ENCODE measurements around the gene UPK3BL1.
"Not testable (repeated sequence)": the region's sequence is repeated elsewhere in the genome, so short reads cannot be mapped to it uniquely, and the experiment has no call there.

DNA sequence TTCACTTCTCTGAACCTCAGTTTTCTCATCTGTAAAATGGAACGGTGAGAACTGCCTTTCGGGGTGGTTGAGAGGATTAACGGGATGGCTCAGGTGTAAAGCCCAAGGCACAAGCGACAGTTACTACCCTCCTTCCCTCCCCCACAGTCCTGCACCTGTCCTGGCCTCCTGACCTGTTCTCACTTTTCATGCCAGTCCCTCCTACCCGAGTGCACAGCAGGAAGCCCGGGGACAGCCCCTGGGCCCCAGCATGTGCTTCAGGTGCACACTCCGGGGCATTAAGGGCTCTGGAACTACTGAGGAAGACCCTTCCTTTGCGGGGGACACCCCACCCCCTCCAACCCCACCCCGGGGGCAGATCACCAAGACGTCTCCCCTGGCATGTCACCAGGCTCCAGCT, 26.7 kb downstream of the UPK3BL1 start:
- TF ChIP-seq, protein P1, sequence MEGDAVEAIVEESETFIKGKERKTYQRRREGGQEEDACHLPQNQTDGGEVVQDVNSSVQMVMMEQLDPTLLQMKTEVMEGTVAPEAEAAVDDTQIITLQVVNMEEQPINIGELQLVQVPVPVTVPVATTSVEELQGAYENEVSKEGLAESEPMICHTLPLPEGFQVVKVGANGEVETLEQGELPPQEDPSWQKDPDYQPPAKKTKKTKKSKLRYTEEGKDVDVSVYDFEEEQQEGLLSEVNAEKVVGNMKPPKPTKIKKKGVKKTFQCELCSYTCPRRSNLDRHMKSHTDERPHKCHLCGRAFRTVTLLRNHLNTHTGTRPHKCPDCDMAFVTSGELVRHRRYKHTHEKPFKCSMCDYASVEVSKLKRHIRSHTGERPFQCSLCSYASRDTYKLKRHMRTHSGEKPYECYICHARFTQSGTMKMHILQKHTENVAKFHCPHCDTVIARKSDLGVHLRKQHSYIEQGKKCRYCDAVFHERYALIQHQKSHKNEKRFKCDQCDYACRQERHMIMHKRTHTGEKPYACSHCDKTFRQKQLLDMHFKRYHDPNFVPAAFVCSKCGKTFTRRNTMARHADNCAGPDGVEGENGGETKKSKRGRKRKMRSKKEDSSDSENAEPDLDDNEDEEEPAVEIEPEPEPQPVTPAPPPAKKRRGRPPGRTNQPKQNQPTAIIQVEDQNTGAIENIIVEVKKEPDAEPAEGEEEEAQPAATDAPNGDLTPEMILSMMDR (IDR thresholded peaks at IDR 0.05): not testable (repeated sequence)
- TF ChIP-seq POLR2A (IDR thresholded peaks at IDR 0.05): not testable (repeated sequence)

Measured in Peyer's patch (tissue), 4 donors.